ENCODE results near the gene SLC35G4. TPM values are rescaled to one million over a fixed set of nuclear protein-coding genes. Genes with fewer than 3 reads are reported as not detected.

Gene SLC35G4
- polyA plus RNA-seq, 4 donors, result not detected

- WGBS, 3 donors, result 67 to 74% (median 70%) methylated on average over 3 of the region's 3 CpGs
- no peak overlapping the region for H3K4me3 ChIP-seq (ENCODE audit: low read depth in 1 of 3, low read length in 3 of 3)
- H3K27ac ChIP-seq (ENCODE audit: low read depth in 1 of 3, low read length in 2 of 3), result no peak overlapping the region
- H3K9me3 ChIP-seq (ENCODE audit: control insufficient read depth in 2 of 2, insufficient read depth in 1 of 2, low read depth in 1 of 2, low read length in 1 of 2), result no peaks in the 10 kb centered on the region
- H3K27me3 ChIP-seq (ENCODE audit: control insufficient read depth in 3 of 3, insufficient read depth in 3 of 3, low read length in 3 of 3), result no peaks in the 10 kb centered on the region
- DNase-seq (no peak), FAIRE-seq (no peak)
- no peaks in the 10 kb centered on the region for H3K4me1 ChIP-seq (ENCODE audit: control insufficient read depth in 3 of 3, insufficient read depth in 2 of 3, low read depth in 1 of 3, low read length in 2 of 3)
- H3K36me3 ChIP-seq (ENCODE audit: control insufficient read depth in 3 of 3, insufficient read depth in 2 of 3, low read depth in 1 of 3, low read length in 3 of 3), result no peaks in the 10 kb centered on the region
Observed at GRCh38 chr18:11574545-11574944, 34.9 kb upstream of the SLC35G4 start.

GRCh38 chr18:11577271-11578112 is 31.9 kb upstream of the SLC35G4 start:
- no peaks in the 10 kb centered on the region for H3K9me3 ChIP-seq (ENCODE audit: control insufficient read depth in 2 of 2, insufficient read depth in 1 of 2, low read depth in 1 of 2, low read length in 1 of 2)
- no peak for DNase-seq
- H3K36me3 ChIP-seq (ENCODE audit: control insufficient read depth in 3 of 3, insufficient read depth in 2 of 3, low read depth in 1 of 3, low read length in 3 of 3), result no peaks in the 10 kb centered on the region
- no peak for FAIRE-seq
- no peak overlapping the region for H3K4me3 ChIP-seq (ENCODE audit: low read depth in 1 of 3, low read length in 3 of 3)
- no peak overlapping the region for H3K27ac ChIP-seq (ENCODE audit: low read depth in 1 of 3, low read length in 2 of 3)
- H3K4me1 ChIP-seq (ENCODE audit: control insufficient read depth in 3 of 3, insufficient read depth in 2 of 3, low read depth in 1 of 3, low read length in 2 of 3), result no peaks in the 10 kb centered on the region
- H3K27me3 ChIP-seq (ENCODE audit: control insufficient read depth in 3 of 3, insufficient read depth in 3 of 3, low read length in 3 of 3), result no peaks in the 10 kb centered on the region
- WGBS, 3 donors, result 54 to 62% (median 61%) methylated on average over 7 of the region's 7 CpGs

DNA sequence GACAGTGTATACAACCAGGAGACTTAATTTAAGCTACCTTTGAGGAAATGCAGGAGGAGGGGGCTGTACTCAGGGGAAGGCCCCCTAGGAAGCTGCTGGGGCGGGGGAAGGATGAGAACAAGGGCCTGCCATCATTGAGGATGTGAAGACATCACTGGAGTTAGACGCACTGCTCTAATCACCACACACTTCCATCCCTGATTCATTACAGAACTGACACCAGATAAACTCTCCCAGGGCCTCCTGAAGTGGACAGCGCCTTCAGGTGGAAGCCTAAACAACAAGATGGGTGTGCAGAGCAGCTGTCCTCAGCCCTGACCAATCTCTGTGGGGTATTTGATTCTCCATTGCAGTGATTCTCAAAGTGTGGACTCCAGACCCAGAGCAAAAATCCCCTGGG is 30.6 kb upstream of the SLC35G4 start:
- Histone ChIP-seq H3K4me3 (ENCODE audit: low read depth in 1 of 3, low read length in 3 of 3) (no peak overlapping the region), H3K4me1 (ENCODE audit: control insufficient read depth in 3 of 3, insufficient read depth in 2 of 3, low read depth in 1 of 3, low read length in 2 of 3) (no peaks in the 10 kb centered on the region), H3K27me3 (ENCODE audit: control insufficient read depth in 3 of 3, insufficient read depth in 3 of 3, low read length in 3 of 3) (no peaks in the 10 kb centered on the region), H3K9me3 (ENCODE audit: control insufficient read depth in 2 of 2, insufficient read depth in 1 of 2, low read depth in 1 of 2, low read length in 1 of 2) (no peaks in the 10 kb centered on the region), H3K27ac (ENCODE audit: low read depth in 1 of 3, low read length in 2 of 3) (no peak overlapping the region), H3K36me3 (ENCODE audit: control insufficient read depth in 3 of 3, insufficient read depth in 2 of 3, low read depth in 1 of 3, low read length in 3 of 3) (no peaks in the 10 kb centered on the region)
- no peak for DNase-seq
- no peak for FAIRE-seq
- 45 to 75% (median 53%) methylated on average over 3 of the region's 3 CpGs for WGBS, 3 donors

DNA sequence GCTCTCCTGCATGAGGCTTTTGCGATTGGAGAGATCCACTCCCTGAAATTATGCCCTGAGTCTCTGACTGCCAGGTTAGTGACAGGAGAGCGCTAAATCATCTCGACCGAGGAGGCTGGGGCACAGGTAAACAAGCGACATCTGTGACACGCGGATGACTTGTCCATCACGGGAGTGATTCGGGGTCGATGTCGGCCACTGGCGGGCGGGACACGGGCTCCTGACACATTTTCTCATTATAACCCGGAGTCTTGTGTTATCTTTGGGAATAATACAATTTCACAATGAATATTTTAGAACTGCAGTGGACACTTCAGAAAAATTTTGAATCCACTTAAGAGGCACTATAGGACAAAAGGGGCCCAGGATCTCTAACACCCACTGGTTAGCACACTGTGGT is 29.5 kb upstream of the SLC35G4 start:
- no peak for FAIRE-seq

DNA sequence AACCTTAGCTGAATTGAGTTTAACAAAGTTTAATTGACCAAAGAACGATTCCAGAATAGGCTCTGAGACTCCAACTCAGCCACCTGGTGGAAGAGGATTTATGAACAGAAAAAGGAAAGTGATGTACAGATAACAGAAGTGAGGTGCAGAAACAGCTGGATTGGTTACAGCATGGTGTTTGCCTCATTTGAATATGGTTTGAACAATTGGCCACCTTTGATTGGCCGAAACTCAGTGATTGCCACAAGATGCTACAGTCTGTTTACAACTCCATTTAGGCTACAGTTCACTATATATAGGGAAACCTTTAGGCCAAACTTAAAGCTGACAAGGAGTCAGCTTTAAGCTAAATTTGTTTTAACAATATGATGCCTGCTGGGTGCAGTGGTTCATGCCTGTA is 28.1 kb upstream of the SLC35G4 start:
- H3K36me3 ChIP-seq (ENCODE audit: control insufficient read depth in 3 of 3, insufficient read depth in 2 of 3, low read depth in 1 of 3, low read length in 3 of 3), result no peaks in the 10 kb centered on the region
- WGBS, 3 donors, result 71 to 79% (median 74%) methylated on average over 2 of the region's 2 CpGs
- no peak overlapping the region for H3K4me3 ChIP-seq (ENCODE audit: low read depth in 1 of 3, low read length in 3 of 3)

More for the DNA sequence above, 29.5 kb upstream of the SLC35G4 start:
- DNase-seq, result no peak
- H3K27ac ChIP-seq (ENCODE audit: low read depth in 1 of 3, low read length in 2 of 3), result no peak overlapping the region
- H3K36me3 ChIP-seq (ENCODE audit: control insufficient read depth in 3 of 3, insufficient read depth in 2 of 3, low read depth in 1 of 3, low read length in 3 of 3), result no peaks in the 10 kb centered on the region
- H3K27me3 ChIP-seq (ENCODE audit: control insufficient read depth in 3 of 3, insufficient read depth in 3 of 3, low read length in 3 of 3), result no peaks in the 10 kb centered on the region
- no peak overlapping the region for H3K4me3 ChIP-seq (ENCODE audit: low read depth in 1 of 3, low read length in 3 of 3)
- no peaks in the 10 kb centered on the region for H3K4me1 ChIP-seq (ENCODE audit: control insufficient read depth in 3 of 3, insufficient read depth in 2 of 3, low read depth in 1 of 3, low read length in 2 of 3)
- no peaks in the 10 kb centered on the region for H3K9me3 ChIP-seq (ENCODE audit: control insufficient read depth in 2 of 2, insufficient read depth in 1 of 2, low read depth in 1 of 2, low read length in 1 of 2)
- 90 to 94% (median 91%) methylated on average over 15 of the region's 15 CpGs for WGBS, 3 donors

GRCh38 chr18:11585596-11585995 is 23.8 kb upstream of the SLC35G4 start:
- Histone ChIP-seq H3K4me3 (ENCODE audit: low read depth in 1 of 3, low read length in 3 of 3) (no peak overlapping the region), H3K36me3 (ENCODE audit: control insufficient read depth in 3 of 3, insufficient read depth in 2 of 3, low read depth in 1 of 3, low read length in 3 of 3) (no peaks in the 10 kb centered on the region), H3K4me1 (ENCODE audit: control insufficient read depth in 3 of 3, insufficient read depth in 2 of 3, low read depth in 1 of 3, low read length in 2 of 3) (no peaks in the 10 kb centered on the region), H3K9me3 (ENCODE audit: control insufficient read depth in 2 of 2, insufficient read depth in 1 of 2, low read depth in 1 of 2, low read length in 1 of 2) (no peaks in the 10 kb centered on the region), H3K27me3 (ENCODE audit: control insufficient read depth in 3 of 3, insufficient read depth in 3 of 3, low read length in 3 of 3) (no peaks in the 10 kb centered on the region), H3K27ac (ENCODE audit: low read depth in 1 of 3, low read length in 2 of 3) (no peak overlapping the region)
- no peak for FAIRE-seq
- 63 to 72% (median 65%) methylated on average over 7 of the region's 7 CpGs for WGBS, 3 donors
- no peak for DNase-seq

More for the DNA sequence above, 28.1 kb upstream of the SLC35G4 start:
- Histone ChIP-seq H3K27ac (ENCODE audit: low read depth in 1 of 3, low read length in 2 of 3) (no peak overlapping the region), H3K9me3 (ENCODE audit: control insufficient read depth in 2 of 2, insufficient read depth in 1 of 2, low read depth in 1 of 2, low read length in 1 of 2) (no peaks in the 10 kb centered on the region), H3K4me1 (ENCODE audit: control insufficient read depth in 3 of 3, insufficient read depth in 2 of 3, low read depth in 1 of 3, low read length in 2 of 3) (no peaks in the 10 kb centered on the region), H3K27me3 (ENCODE audit: control insufficient read depth in 3 of 3, insufficient read depth in 3 of 3, low read length in 3 of 3) (no peaks in the 10 kb centered on the region)
- DNase-seq (no peak), FAIRE-seq (no peak)

GRCh38 chr18:11586896-11587295 is 22.5 kb upstream of the SLC35G4 start:
- H3K27ac ChIP-seq (ENCODE audit: low read depth in 1 of 3, low read length in 2 of 3), result no peak overlapping the region
- no peaks in the 10 kb centered on the region for H3K9me3 ChIP-seq (ENCODE audit: control insufficient read depth in 2 of 2, insufficient read depth in 1 of 2, low read depth in 1 of 2, low read length in 1 of 2)
- H3K27me3 ChIP-seq (ENCODE audit: control insufficient read depth in 3 of 3, insufficient read depth in 3 of 3, low read length in 3 of 3), result no peaks in the 10 kb centered on the region
- no peaks in the 10 kb centered on the region for H3K36me3 ChIP-seq (ENCODE audit: control insufficient read depth in 3 of 3, insufficient read depth in 2 of 3, low read depth in 1 of 3, low read length in 3 of 3)
- no peak overlapping the region for H3K4me3 ChIP-seq (ENCODE audit: low read depth in 1 of 3, low read length in 3 of 3)
- FAIRE-seq (no peak), DNase-seq (no peak)
- WGBS, 3 donors, result 90 to 96% (median 94%) methylated on average over 3 of the region's 3 CpGs
- H3K4me1 ChIP-seq (ENCODE audit: control insufficient read depth in 3 of 3, insufficient read depth in 2 of 3, low read depth in 1 of 3, low read length in 2 of 3), result no peaks in the 10 kb centered on the region

DNA sequence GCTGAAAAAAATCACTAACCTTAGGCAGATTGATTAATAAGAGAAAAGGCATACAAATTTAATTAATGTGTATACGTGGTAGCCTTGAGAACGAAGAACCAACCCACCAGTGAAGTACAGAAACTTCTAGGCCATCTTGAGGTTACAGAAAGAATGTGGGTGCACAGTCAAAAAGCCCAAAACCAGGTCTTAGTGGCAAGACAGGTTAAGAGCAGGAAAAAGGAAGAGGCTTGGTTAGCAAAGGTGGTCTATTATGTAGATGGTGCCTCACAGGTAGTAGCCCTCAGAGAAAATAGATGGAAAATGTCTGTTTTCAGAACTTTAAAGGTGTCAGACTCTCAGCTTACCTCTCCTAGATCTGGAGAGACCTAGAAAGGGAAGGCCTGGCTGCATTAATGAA is 22.0 kb upstream of the SLC35G4 start:
- DNase-seq, result peak in 1 of 2 donors; percentile 14
- H3K4me3 ChIP-seq (ENCODE audit: low read depth in 1 of 3, low read length in 3 of 3), result no peak overlapping the region
- 65 to 72% (median 68%) methylated on average over 2 of the region's 2 CpGs for WGBS, 3 donors

GRCh38 chr18:11587846-11588245 is 21.6 kb upstream of the SLC35G4 start:
- DNase-seq (peak in 1 of 2 donors; percentile 11), FAIRE-seq (no peak)
- H3K36me3 ChIP-seq (ENCODE audit: control insufficient read depth in 3 of 3, insufficient read depth in 2 of 3, low read depth in 1 of 3, low read length in 3 of 3), result no peaks in the 10 kb centered on the region
- H3K27me3 ChIP-seq (ENCODE audit: control insufficient read depth in 3 of 3, insufficient read depth in 3 of 3, low read length in 3 of 3), result no peaks in the 10 kb centered on the region
- WGBS, 3 donors, result 25 to 29% (median 28%) methylated on average over 3 of the region's 3 CpGs
- no peaks in the 10 kb centered on the region for H3K4me1 ChIP-seq (ENCODE audit: control insufficient read depth in 3 of 3, insufficient read depth in 2 of 3, low read depth in 1 of 3, low read length in 2 of 3)
- H3K9me3 ChIP-seq (ENCODE audit: control insufficient read depth in 2 of 2, insufficient read depth in 1 of 2, low read depth in 1 of 2, low read length in 1 of 2), result peaks cover 0 to under 1% of the 10 kb centered on the region in 2 donors
- no peak overlapping the region for H3K4me3 ChIP-seq (ENCODE audit: low read depth in 1 of 3, low read length in 3 of 3)
- H3K27ac ChIP-seq (ENCODE audit: low read depth in 1 of 3, low read length in 2 of 3), result no peak overlapping the region

More for the DNA sequence above, 22.0 kb upstream of the SLC35G4 start:
- Histone ChIP-seq H3K9me3 (ENCODE audit: control insufficient read depth in 2 of 2, insufficient read depth in 1 of 2, low read depth in 1 of 2, low read length in 1 of 2) (no peaks in the 10 kb centered on the region), H3K4me1 (ENCODE audit: control insufficient read depth in 3 of 3, insufficient read depth in 2 of 3, low read depth in 1 of 3, low read length in 2 of 3) (no peaks in the 10 kb centered on the region), H3K27me3 (ENCODE audit: control insufficient read depth in 3 of 3, insufficient read depth in 3 of 3, low read length in 3 of 3) (no peaks in the 10 kb centered on the region), H3K27ac (ENCODE audit: low read depth in 1 of 3, low read length in 2 of 3) (no peak overlapping the region), H3K36me3 (ENCODE audit: control insufficient read depth in 3 of 3, insufficient read depth in 2 of 3, low read depth in 1 of 3, low read length in 3 of 3) (no peaks in the 10 kb centered on the region)
- FAIRE-seq, result no peak

All from small intestine (tissue), 7 donors.